GM21529 (cell line): ENCODE data around the gene CCDC141.

ENCODE experiments used
- ATAC-seq: cut with Tn5 transposase; IDR thresholded peaks from one replicate; pipeline ENCODE4 v1.9.1; 2021; ENCODE audit not compliant: unreplicated experiment

Gene CCDC141

DNA sequence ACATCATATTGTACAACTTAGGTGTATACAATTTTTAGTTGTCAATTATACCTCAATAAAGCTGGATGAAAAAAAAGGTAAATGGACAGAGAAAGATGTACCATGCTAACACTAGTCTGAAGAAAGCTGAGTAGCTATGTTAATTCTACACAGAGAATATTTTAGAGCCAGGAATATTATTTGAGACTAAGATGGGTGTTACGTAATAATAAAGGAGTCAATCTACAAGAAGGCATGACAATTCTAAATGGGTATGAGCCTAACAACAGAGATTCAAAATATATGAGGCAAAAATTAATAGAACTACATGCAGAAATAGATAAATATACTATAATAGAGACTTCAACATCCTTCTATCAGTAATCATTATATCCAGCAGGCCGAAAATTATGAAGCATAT is 69.1 kb downstream of the CCDC141 start:
- no peak for ATAC-seq

- no peak for ATAC-seq
Observed at GRCh38 chr2:178978667-178979066, 71.3 kb downstream of the CCDC141 start.

DNA sequence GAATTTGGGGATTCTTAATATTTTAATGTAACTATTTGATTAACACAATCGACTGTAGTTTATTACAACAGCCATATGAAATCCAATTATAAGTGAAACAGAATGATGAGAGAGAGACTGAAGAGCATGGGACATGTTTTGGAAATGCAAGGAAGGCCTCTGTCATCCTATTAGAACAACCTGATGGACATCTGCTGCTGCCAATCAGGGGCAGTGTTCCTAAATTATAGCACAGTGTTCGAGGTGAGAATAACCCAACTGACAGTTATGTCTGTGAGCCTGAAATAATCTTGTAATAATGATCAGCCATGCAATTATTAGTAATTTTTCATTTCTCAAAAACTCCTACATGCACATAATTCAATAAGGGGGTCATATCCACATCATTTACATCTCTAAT is 73.6 kb downstream of the CCDC141 start:
- no peak for ATAC-seq

GRCh38 chr2:178962805-178963433 is 87.0 kb downstream of the CCDC141 start:
- no peak for ATAC-seq

DNA sequence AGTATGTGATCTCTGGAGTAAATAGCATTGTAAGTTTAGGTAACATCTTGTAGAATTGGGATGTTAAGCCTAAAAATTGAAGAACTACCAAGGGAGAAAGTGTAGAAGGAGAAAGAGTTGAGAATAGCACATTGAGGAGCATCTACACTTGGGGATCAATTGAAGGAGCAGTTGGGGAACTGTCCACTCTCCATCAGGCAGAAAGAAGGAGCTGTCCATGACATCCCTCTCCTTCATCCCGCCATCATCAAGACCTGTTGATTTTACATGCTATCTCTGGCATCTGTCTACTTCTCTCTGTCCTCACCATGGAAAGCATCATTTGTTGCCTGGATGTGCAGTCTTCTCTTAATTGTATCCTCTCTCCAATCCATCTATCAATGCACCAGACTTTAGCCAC is 87.8 kb downstream of the CCDC141 start:
- ATAC-seq, result no peak

DNA sequence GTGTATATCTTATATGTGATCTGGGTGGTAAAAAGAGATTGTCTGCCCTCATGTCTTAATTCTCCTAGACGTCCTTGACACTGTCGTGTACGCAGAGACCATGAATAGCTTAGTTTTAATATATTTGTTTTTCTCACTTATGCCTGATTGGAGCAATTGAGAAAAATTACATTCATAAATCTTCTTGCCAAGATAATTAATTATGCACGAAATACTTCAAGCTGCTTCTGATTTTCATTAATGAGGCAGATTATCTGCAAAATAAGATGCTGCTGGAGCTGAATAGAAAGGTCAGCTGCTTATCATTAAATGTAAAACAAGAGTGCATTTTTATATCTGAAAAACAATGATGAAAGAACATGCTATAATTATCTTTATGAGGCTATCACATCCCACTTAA is 95.9 kb downstream of the CCDC141 start:
- ATAC-seq, result no peak

GRCh38 chr2:178951266-178952006 is 98.5 kb downstream of the CCDC141 start:
- ATAC-seq, result no peak

- ATAC-seq, result peak; percentile 97
Observed at GRCh38 chr2:178949584-178949983, 100.4 kb downstream of the CCDC141 start.

- ATAC-seq, result no peak
Observed at GRCh38 chr2:178949151-178949550, 100.8 kb downstream of the CCDC141 start.

GRCh38 chr2:178947006-178947405 is 102.9 kb downstream of the CCDC141 start:
- ATAC-seq, result no peak

DNA sequence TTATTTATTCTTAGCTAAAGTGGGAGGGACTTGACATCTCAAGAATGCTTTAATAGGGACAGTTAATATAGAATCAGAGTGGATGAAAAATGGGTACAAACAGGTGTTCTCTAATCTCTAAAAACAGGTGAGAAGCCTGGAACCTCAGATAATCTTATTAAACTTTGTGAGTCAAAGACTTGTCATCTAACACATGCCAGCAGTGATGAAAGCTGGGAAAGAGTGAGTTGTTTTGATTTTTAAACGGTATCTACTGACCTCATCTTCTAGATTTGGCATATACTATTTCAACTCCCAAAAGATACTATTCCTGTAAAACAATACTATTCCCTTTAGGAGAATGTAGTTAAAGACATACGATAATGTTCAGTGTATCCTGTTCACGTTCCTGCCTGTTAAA is 103.4 kb downstream of the CCDC141 start:
- no peak for ATAC-seq

DNA sequence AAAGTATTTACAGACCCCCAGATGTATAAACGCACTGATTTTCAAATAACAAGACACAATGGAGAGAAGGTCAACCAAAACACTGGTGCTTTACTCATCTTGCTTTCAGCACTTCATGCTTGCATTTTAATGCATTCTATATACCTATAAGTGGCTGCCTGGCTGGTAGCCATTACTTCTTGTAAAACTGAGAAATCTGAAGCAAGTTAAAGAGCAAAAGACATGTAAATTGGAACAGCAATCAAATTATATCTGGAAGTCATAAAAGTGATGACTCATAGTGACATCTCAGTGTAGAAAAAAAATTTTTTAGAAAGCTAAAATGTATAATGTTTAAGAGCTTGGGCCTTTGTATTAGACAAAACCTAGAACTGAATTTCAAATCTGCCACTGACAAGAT is 106.2 kb downstream of the CCDC141 start:
- no peak for ATAC-seq

GRCh38 chr2:178934571-178934970 is 115.4 kb downstream of the CCDC141 start:
- no peak for ATAC-seq

DNA sequence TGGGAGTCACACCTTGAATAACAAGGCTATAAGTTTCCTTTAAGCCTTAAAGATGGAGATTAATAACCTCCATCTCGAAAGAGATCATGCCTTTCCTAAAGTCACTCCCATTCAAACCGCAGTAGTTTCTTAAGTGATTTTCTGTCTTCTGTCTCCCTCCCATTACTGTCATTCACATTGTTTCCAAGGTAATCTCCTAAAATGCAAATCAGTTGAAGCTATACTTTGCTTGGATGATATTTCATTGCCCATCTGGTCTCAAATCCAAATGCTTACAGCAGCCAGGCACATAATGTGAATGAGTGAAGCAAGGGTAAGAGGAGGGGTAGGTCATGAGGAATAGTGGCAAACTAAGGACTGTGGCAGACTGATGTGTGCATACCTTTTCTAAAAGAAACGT is 116.4 kb downstream of the CCDC141 start:
- ATAC-seq, result no peak

DNA sequence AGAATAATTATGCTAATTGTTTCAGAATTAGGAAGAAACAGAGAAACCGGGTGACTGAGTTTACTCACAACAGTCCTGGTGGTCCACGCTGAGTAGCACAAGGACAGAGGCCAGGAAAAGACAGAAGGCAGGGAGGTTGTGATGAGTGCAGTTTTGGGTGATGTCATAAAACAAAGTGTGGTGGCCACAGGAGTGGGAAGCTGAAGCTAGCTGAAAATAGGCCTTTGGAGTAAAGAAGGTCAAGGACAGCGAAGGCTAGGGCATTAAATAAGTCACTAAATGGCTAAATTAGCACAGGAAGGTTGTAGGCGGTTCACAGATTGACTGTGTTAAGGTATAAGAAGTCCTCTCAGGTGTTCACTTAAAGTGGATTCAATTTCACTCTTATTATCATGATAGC is 121.9 kb downstream of the CCDC141 start:
- ATAC-seq, result peak; percentile 82

DNA sequence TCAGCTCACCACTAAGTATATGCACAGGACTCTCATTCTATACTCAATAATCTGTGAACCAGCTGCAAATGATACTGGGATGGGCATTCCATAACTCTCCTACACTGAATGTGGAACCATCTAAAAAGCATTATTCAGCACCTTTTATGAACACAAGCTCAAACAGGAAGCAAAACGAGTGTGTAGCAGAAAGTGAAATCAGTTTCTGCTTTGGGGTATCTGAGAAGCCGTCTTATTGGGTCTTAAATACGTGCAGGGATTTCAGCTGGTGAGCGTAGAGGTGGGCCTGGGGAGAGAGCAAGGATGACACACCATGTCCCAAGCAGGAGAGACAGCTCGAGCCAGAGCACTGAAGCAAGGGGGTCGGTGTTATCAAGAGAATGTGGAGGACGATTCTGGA is 122.8 kb downstream of the CCDC141 start:
- no peak for ATAC-seq

DNA sequence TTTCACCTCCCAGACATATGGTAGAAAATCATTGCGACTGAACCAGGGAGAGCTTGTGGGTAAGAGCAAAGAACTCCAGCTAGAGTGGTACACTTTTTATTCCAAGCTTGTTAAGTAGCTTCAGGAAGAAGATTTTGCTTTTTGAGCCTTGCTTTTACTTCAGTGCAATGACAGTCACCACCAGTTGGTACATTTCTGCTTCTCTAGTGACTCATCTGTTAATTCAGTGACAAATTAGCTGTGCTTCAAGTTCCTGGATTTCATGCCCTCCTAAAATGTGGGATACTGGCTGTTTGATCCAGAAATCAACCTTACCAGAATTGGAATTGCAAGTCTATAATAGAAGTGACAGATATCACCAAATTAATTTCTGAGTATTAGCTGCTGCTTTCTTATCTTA is 125.1 kb downstream of the CCDC141 start:
- ATAC-seq, result no peak

DNA sequence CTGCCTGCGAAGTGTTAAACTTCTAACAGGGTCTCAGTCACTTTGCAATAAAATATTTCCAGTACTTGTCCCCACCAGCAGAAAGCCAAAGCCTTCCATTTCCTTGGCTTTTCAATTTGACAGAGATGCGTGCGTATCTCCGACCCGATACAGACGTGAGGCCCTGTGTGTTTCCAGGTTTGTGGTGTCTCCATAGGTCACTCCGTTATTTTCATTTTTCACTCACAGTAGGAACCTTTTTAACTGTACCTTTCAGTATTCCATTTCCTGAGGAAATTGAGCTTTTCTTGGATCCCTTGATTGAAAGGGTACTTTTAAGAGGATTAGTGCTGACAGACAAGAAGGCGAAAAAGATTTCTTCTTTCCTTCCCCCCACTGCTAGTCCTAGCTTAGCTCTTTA is 126.4 kb downstream of the CCDC141 start:
- ATAC-seq, result no peak

DNA sequence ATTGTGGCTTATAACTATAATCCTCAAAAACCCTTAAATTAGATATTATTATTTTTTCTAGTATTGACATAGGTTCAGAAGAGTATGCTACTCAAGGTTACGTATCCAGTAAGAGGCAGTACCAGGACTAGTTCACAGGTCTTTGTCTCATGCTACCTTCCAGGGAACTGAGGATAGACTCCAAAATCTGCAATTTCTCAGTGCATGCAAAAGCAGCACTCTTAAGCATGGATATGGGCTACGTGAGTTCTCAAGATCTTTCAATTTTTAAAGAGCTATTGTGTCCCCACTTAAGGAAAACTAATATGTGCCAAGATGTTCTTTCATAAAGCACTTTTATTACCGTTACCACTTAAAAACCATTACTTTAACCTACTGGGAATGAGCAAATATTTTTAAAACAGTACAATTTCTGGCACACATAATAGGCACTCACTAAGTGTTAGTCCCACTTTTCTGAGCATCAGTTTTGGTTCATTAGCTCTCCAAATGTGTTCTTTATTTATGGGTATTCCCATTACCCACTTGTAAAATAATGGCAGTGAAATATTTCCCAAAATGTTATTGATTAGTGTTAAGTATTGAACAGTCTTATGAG is 128.9 kb downstream of the CCDC141 start:
- ATAC-seq, result no peak

DNA sequence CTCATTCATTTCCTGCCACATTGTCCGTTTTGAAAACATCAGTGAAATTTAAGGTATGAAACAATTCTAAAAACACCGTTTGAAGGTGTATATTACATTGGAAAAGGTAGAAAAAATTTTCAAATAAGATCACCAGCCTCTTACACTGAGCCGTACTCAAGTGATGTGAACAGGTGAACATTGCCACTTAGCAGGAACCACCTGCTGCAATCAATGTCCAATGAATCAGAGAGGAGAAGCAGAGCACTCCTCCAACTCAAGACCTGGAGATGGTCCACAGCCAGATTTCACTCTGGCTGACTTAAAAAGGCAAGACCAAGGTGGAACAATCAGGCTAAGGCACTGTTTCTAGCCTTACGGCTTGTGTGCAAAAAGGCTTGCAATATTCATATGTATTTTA is 132.4 kb downstream of the CCDC141 start:
- ATAC-seq, result no peak

DNA sequence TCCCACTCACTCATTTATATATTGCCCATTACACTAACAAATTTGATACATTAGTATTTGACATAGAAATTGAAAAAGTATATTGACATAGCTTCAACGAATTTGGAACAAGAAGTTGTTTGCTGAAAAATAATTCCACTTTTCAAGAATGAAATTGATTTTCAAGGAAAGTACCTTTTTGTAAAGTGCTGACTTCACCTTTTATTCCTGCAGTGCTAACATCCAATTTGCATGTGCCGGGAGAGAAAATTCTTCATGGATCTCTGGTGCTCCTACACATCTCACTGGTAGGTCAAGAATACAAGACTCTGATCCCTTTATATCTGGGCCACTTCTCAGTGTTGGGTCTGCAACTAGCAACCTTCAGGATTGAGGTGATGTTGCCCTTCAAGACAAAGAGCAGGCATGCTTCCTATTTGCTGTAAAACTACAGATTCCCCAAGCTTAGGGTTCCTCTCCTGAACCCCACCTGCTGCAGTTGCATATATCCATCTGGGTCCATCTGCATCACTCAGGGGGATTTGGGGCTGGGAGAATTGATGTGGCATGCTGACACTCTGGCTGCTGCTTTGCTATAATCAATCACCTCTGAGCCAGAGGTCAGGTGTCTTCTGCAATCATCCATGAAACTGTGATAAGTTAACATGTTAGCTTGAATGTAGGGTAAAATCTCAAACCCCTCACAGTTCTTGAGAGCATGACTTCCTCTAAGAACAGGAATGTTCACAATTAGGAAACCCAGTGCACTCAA is 134.3 kb downstream of the CCDC141 start:
- ATAC-seq, result no peak
